HG03280 (cell line): ENCODE results near the gene TM2D1.
"Not testable (repeated sequence)": the region's sequence is repeated elsewhere in the genome, so short reads cannot be mapped to it uniquely, and the experiment has no call there.

Experiments used
- ATAC-seq: cut with Tn5 transposase; IDR thresholded peaks from one replicate; pipeline ENCODE4 v1.9.1; 2021; ENCODE audit warnings: mild to moderate bottlenecking, moderate library complexity; ENCODE audit not compliant: unreplicated experiment

The TM2D1 gene

GRCh38 chr1:61718996-61719663, 5.8 kb downstream of the TM2D1 start:
- not testable (repeated sequence) for ATAC-seq

GRCh38 chr1:61711969-61712368, 13.0 kb downstream of the TM2D1 start:
- no peak for ATAC-seq

- ATAC-seq, result not testable (repeated sequence)
Observed at GRCh38 chr1:61711257-61711656, 13.7 kb downstream of the TM2D1 start.

- ATAC-seq, result no peak
Observed at GRCh38 chr1:61709908-61710289, 15.0 kb downstream of the TM2D1 start.

- ATAC-seq, result no peak
Observed at GRCh38 chr1:61708953-61709907, 15.7 kb downstream of the TM2D1 start.

- no peak for ATAC-seq
Observed at GRCh38 chr1:61699911-61700851, 24.8 kb downstream of the TM2D1 start.

GRCh38 chr1:61692155-61692800, 32.7 kb downstream of the TM2D1 start:
- ATAC-seq, result no peak

- no peak for ATAC-seq
Observed at GRCh38 chr1:61687901-61688300, 37.0 kb downstream of the TM2D1 start.

- ATAC-seq, result no peak
Observed at GRCh38 chr1:61682891-61683290, 42.0 kb downstream of the TM2D1 start.

- ATAC-seq, result no peak
Observed at GRCh38 chr1:61680500-61680899, 44.4 kb downstream of the TM2D1 start.

GRCh38 chr1:61676881-61677280, 48.1 kb downstream of the TM2D1 start:
- not testable (repeated sequence) for ATAC-seq

- ATAC-seq, result no peak
Observed at GRCh38 chr1:61674221-61674620, 50.7 kb downstream of the TM2D1 start.

GRCh38 chr1:61672376-61672775, 52.6 kb downstream of the TM2D1 start:
- ATAC-seq, result no peak

GRCh38 chr1:61670445-61670844, 54.5 kb downstream of the TM2D1 start:
- no peak for ATAC-seq

- no peak for ATAC-seq
Observed at GRCh38 chr1:61670016-61670415, 54.9 kb downstream of the TM2D1 start.

GRCh38 chr1:61659061-61659460, 65.9 kb downstream of the TM2D1 start:
- ATAC-seq, result no peak

GRCh38 chr1:61655453-61655852, 69.5 kb downstream of the TM2D1 start:
- ATAC-seq, result no peak

GRCh38 chr1:61654067-61654466, 70.9 kb downstream of the TM2D1 start:
- no peak for ATAC-seq

- ATAC-seq, result no peak
Observed at GRCh38 chr1:61648983-61649742, 75.8 kb downstream of the TM2D1 start.

GRCh38 chr1:61647142-61647541, 77.8 kb downstream of the TM2D1 start:
- ATAC-seq, result no peak
